ENCODE measurements around the gene CACNA1F. TPM values are rescaled to one million over a fixed set of nuclear protein-coding genes. Genes with fewer than 3 reads are reported as not detected.

CACNA1F gene
- total RNA-seq: 1.3 TPM

GRCh38 chrX:49233176-49233575, at the start of gene CACNA1F:
Gene CACNA1F (minus strand): TSS chrX:49233340. CDS start chrX:49233309, 31 bp downstream.
- DNase-seq (ENCODE audit: low read depth in 2 of 3, low spot score in 2 of 3): no peak

- no peak for DNase-seq (ENCODE audit: low read depth in 2 of 3, low spot score in 2 of 3)
Observed at GRCh38 chrX:49282647-49283011, 49.5 kb upstream of the CACNA1F start.

GRCh38 chrX:49278081-49278480, 44.9 kb upstream of the CACNA1F start:
- DNase-seq (ENCODE audit: low read depth in 2 of 3, low spot score in 2 of 3): no peak

GRCh38 chrX:49277535-49277830, 44.3 kb upstream of the CACNA1F start:
- DNase-seq (ENCODE audit: low read depth in 2 of 3, low spot score in 2 of 3): no peak

GRCh38 chrX:49276671-49277534, 43.8 kb upstream of the CACNA1F start:
- no peak for DNase-seq (ENCODE audit: low read depth in 2 of 3, low spot score in 2 of 3)

- DNase-seq (ENCODE audit: low read depth in 2 of 3, low spot score in 2 of 3): no peak
Observed at GRCh38 chrX:49276207-49276606, 43.1 kb upstream of the CACNA1F start.

- peak in 1 of 3 donors; percentile 44 for DNase-seq (ENCODE audit: low read depth in 2 of 3, low spot score in 2 of 3)
Observed at GRCh38 chrX:49273181-49273727, 40.1 kb upstream of the CACNA1F start.

- DNase-seq (ENCODE audit: low read depth in 2 of 3, low spot score in 2 of 3): no peak
Observed at GRCh38 chrX:49272421-49272820, 39.3 kb upstream of the CACNA1F start.

- DNase-seq (ENCODE audit: low read depth in 2 of 3, low spot score in 2 of 3): no peak
Observed at GRCh38 chrX:49271341-49271740, 38.2 kb upstream of the CACNA1F start.

GRCh38 chrX:49270249-49270921, 37.2 kb upstream of the CACNA1F start:
- DNase-seq (ENCODE audit: low read depth in 2 of 3, low spot score in 2 of 3): no peak

GRCh38 chrX:49269767-49270248, 36.7 kb upstream of the CACNA1F start, which contains the start of gene PPP1R3F:
Gene PPP1R3F (plus strand): TSS chrX:49269793. CDS start chrX:49269870, 77 bp downstream.
- no peak for DNase-seq (ENCODE audit: low read depth in 2 of 3, low spot score in 2 of 3)

- DNase-seq (ENCODE audit: low read depth in 2 of 3, low spot score in 2 of 3): peak; percentile 73 to 98 (median 94)
Observed at GRCh38 chrX:49269010-49269766, 36.0 kb upstream of the CACNA1F start.

- no peak for DNase-seq (ENCODE audit: low read depth in 2 of 3, low spot score in 2 of 3)
Observed at GRCh38 chrX:49268702-49269009, 35.5 kb upstream of the CACNA1F start.

GRCh38 chrX:49266523-49267445, 33.6 kb upstream of the CACNA1F start:
- no peak for DNase-seq (ENCODE audit: low read depth in 2 of 3, low spot score in 2 of 3)

- no peak for DNase-seq (ENCODE audit: low read depth in 2 of 3, low spot score in 2 of 3)
Observed at GRCh38 chrX:49264460-49264859, 31.3 kb upstream of the CACNA1F start, which contains the start of gene FOXP3. Gene FOXP3 (minus strand): TSS chrX:49264710. CDS start chrX:49258505, 6,205 bp downstream.

- no peak for DNase-seq (ENCODE audit: low read depth in 2 of 3, low spot score in 2 of 3)
Observed at GRCh38 chrX:49263631-49264030, 30.5 kb upstream of the CACNA1F start.

GRCh38 chrX:49262603-49263002, 29.5 kb upstream of the CACNA1F start:
- DNase-seq (ENCODE audit: low read depth in 2 of 3, low spot score in 2 of 3): no peak

GRCh38 chrX:49260221-49260985, 27.3 kb upstream of the CACNA1F start:
- DNase-seq (ENCODE audit: low read depth in 2 of 3, low spot score in 2 of 3): no peak

- no peak for DNase-seq (ENCODE audit: low read depth in 2 of 3, low spot score in 2 of 3)
Observed at GRCh38 chrX:49258749-49259124, 25.6 kb upstream of the CACNA1F start.

Data from hematopoietic multipotent progenitor cell (in vitro differentiated cells).